T-helper 1 cell (primary cell): ENCODE data around the gene RARG.
"Not testable (repeated sequence)": the region's sequence is repeated elsewhere in the genome, so short reads cannot be mapped to it uniquely, and the experiment has no call there.

Experiments
- DNase-seq, 5 donors: peaks; one replicate each; pipeline ENCODE4 v3.0.0-alpha.2; 2012 to 2020

RARG gene

DNA sequence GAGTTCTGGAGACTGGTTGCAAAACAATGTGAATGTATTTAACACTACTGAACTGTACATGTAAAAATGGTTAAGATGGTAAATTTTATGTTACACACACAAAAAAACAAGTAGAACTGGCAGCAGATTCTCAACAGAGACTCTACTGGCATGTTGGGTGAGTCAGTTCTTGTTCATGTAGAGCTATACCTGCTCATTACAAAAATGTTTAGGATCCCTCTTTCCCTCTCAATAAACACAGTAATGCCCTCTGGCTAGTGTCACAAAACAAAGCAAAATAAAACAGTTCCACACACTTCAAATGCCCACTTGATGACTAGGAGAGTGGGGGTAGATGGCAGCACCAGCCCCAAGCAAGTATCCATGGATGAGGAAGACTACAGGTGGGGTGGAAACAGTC is 65.2 kb downstream of the RARG start:
- no peak for DNase-seq

GRCh38 chr12:53163008-53163407 is 69.0 kb downstream of the RARG start:
- not testable (repeated sequence) for DNase-seq

- DNase-seq = no peak
These were observed 70.7 kb downstream of the RARG start for GRCh38 chr12:53161119-53161911.

DNA sequence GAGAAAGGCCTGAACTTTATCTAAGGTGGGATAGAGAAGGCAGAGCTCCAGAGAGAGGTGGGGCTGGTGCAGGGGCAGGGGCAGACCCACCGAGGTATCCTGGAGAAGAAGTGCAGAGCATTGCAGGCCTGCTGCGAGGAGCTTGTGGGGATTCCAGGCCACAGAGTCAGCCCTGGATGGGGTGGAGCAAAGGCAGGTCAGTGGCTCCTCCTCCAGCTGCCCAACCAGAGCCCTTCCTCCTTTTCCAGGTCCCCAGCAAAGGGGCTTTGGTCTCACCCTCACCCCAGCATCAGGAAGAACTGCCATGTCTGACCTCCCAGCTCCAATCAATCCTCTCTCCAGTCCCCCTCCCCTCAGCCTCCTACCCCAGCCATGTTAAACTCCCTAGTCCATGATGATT is 71.3 kb downstream of the RARG start:
- no peak for DNase-seq
